GM12878 (cell line): ENCODE data around the gene CLASP1. TPM values are rescaled to one million over a fixed set of nuclear protein-coding genes. Genes with fewer than 3 reads are reported as not detected.

Experiments used
- ATAC-seq: fragments of 200-7000 bp; cut with Tn5 transposase; 3 replicates; pipeline ENCODE4 v1.9.1; 2020; ENCODE audit warnings: mild to moderate bottlenecking, moderate library complexity
- BruUV-seq: library from RNA; stranded (reverse); fragments of 400-500 nt; replicated peaks from 2 replicates; lab custom pipeline; 2021; lab: Mats Ljungman, UMichigan
- CTCF ChIA-PET: fragments of 300-600 bp; sonication (Branson Sonifier 250); formaldehyde crosslinking; extraction: SDS; loops from one replicate; lab custom pipeline; 2021; ENCODE audit warnings: inconsistent platforms; lab: Yijun Ruan, JAX
- POLR2A ChIA-PET: fragments of 350-600 bp; formaldehyde crosslinking; extraction: SDS; loops from one replicate; lab custom pipeline; 2021; ENCODE audit warnings: inconsistent platforms; lab: Charles Lee
- RAD21 ChIA-PET: fragments of 300-600 bp; sonication (Branson Sonifier 250); formaldehyde crosslinking; loops from one replicate; lab custom pipeline; 2023; ENCODE audit warnings: antibody characterized with exemption; ENCODE audit not compliant: unreplicated experiment; lab: Charles Lee
- SMC1A ChIA-PET: fragments of 300-600 bp; sonication (Branson Sonifier 250); formaldehyde crosslinking; loops from one replicate; lab custom pipeline; 2023; ENCODE audit not compliant: unreplicated experiment, uncharacterized antibody; lab: Charles Lee
- DNase-seq: peaks from one replicate; pipeline ENCODE4 v3.0.0-alpha.2; 2011; ENCODE audit warnings: low read depth, low spot score
- FAIRE-seq: peaks from 3 replicates; lab custom pipeline; 2011; peaks lifted over from hg19 to GRCh38; lab: Jason Lieb, UNC
- H2AFZ ChIP-seq: 2 replicates; pipeline ENCODE4 v1.6.0; 2011; ENCODE audit warnings: low read depth, low read length, control low read depth; ENCODE audit not compliant: control insufficient read depth
- H3K27ac ChIP-seq: 2 replicates; pipeline ENCODE4 v1.5.1; 2011; ENCODE audit warnings: control low read depth; ENCODE audit not compliant: control insufficient read depth, insufficient read depth
- H3K27me3 ChIP-seq, 2 experiments: replicated peaks in 1 of 2; 2 replicates each; pipeline versions ENCODE4 v1.6.0 to v1.6.1; 2011; ENCODE audit warnings: low read length in 1 of 2; ENCODE audit not compliant: control insufficient read depth in 2 of 2, insufficient read depth in 2 of 2
- H3K36me3 ChIP-seq, 2 experiments: 2 replicates each; pipeline ENCODE4 v1.5.1; 2011; ENCODE audit warnings: low read length in 1 of 2; ENCODE audit not compliant: control insufficient read depth in 2 of 2, insufficient read depth in 2 of 2
- H3K4me1 ChIP-seq: 2 replicates; pipeline ENCODE4 v1.6.1; 2011; ENCODE audit warnings: mild to moderate bottlenecking, low read length, moderate library complexity, mixed read lengths; ENCODE audit not compliant: control insufficient read depth, insufficient read depth
- H3K4me2 ChIP-seq: 2 replicates; pipeline ENCODE4 v1.6.0; 2011; ENCODE audit warnings: control low read depth; ENCODE audit not compliant: control insufficient read depth, insufficient read depth
- H3K4me3 ChIP-seq: fragments of 200-600 bp; sonication (generic); 2 replicates; pipeline ENCODE4 v1.5.1; 2016
- H3K79me2 ChIP-seq: 2 replicates; pipeline ENCODE4 v1.6.0; 2011; ENCODE audit warnings: low read length; ENCODE audit not compliant: control insufficient read depth, insufficient read depth
- H3K9ac ChIP-seq: 2 replicates; pipeline ENCODE4 v1.8.0; 2011; ENCODE audit warnings: low read length, control low read depth, mixed read lengths; ENCODE audit not compliant: control insufficient read depth, insufficient read depth
- H3K9me3 ChIP-seq: replicated peaks from 3 replicates; pipeline ENCODE4 v1.5.1; 2011; ENCODE audit warnings: mild to moderate bottlenecking, low read length; ENCODE audit not compliant: control insufficient read depth, insufficient read depth
- H4K20me1 ChIP-seq: 2 replicates; pipeline ENCODE4 v1.6.0; 2011; ENCODE audit not compliant: control insufficient read depth, insufficient read depth
- BMI1 ChIP-seq: fragments of 450-650 bp; IDR thresholded peaks from 2 replicates; pipeline ENCODE4 v1.6.1; 2016; ENCODE audit warnings: mild to moderate bottlenecking, moderate library complexity, borderline replicate concordance
- IKZF2 ChIP-seq, 2 experiments: fragments of 450-650 bp; IDR thresholded peaks; 2 replicates each; pipeline ENCODE4 v1.6.1; 2017; ENCODE audit warnings: mild to moderate bottlenecking in 2 of 2, moderate library complexity in 2 of 2
- MTA3 ChIP-seq: IDR thresholded peaks from 2 replicates; pipeline ENCODE4 v1.6.1; 2012; ENCODE audit warnings: low read length, inconsistent platforms, borderline replicate concordance
- NBN ChIP-seq: fragments of 450-650 bp; IDR thresholded peaks from 2 replicates; pipeline ENCODE4 v1.6.1; 2016
- SMAD5 ChIP-seq: IDR thresholded peaks from 2 replicates; pipeline ENCODE4 v1.6.1; 2016; ENCODE audit warnings: antibody characterized with exemption, low read depth
- SMC3 ChIP-seq: IDR thresholded peaks from 2 replicates; pipeline ENCODE4 v1.6.1; 2011; ENCODE audit warnings: low read length, improper control_type of control experiment, borderline replicate concordance
- STAT3 ChIP-seq: IDR thresholded peaks from 2 replicates; pipeline ENCODE4 v1.6.1; 2011; ENCODE audit warnings: low read depth, low read length, improper control_type of control experiment
- TARDBP ChIP-seq: IDR thresholded peaks from 2 replicates; pipeline ENCODE4 v1.6.1; 2016; ENCODE audit warnings: borderline replicate concordance
- WRNIP1 ChIP-seq: IDR thresholded peaks from 2 replicates; pipeline ENCODE4 v1.6.1; 2011; ENCODE audit warnings: low read depth, low read length, improper control_type of control experiment, borderline replicate concordance
- ZBTB33 ChIP-seq: fragments of 450-650 bp; IDR thresholded peaks from 2 replicates; pipeline ENCODE4 v1.6.1; 2017; ENCODE audit warnings: mild to moderate bottlenecking
- WGBS: methylation state at CpG from one replicate; pipeline ENCODE4 v1.1.6; 2016; ENCODE audit warnings: low lambda C conversion rate; ENCODE audit not compliant: insufficient replicate concordance, insufficient coverage; ENCODE audit errors: missing lambda C conversion rate; 5-methylcytosine and 5-hydroxymethylcytosine counted together
- in situ Hi-C: fragments of 300-500 bp; cut with MboI; formaldehyde crosslinking; loops from 9 replicates; pipeline ENCODE4 v1.14.3; 2018; ENCODE audit warnings: mixed read lengths
- intact Hi-C: fragments of 100-400 bp; cut with micrococcal nuclease; formaldehyde crosslinking; loops from one replicate; pipeline ENCODE4 v1.14.2; 2022; ENCODE audit not compliant: unreplicated experiment
- polyA plus RNA-seq, 11 experiments: library from polyadenylated mRNA; depleted of rRNA in 4 of 11; unstranded in 6 of 11; stranded (reverse) in 5 of 11; fragments of >200 nt; fragmentation: Nextera tagmentation in 4 of 11; fragmentation: Illumina TruSeq in 1 of 11; extraction: Ambion mirVana in 4 of 11; extraction: Trizol in 1 of 11; gene quantifications; 1 replicate in 1 of 11; 2 replicates in 10 of 11; pipeline versions ENCODE4 v1.2.1 to v1.2.3, GENCODE V29; 2011 to 2016; ENCODE audit warnings: inconsistent platforms in 2 of 11, missing spikeins in 2 of 11, low read depth in 1 of 11
- total RNA-seq, 4 experiments: library from RNA; depleted of rRNA in 3 of 4; stranded (reverse); fragments of >200 nt in 3 of 4; fragmentation: Illumina TruSeq in 1 of 4; extraction: Trizol in 1 of 4; gene quantifications; 2 replicates each; pipeline versions ENCODE4 v1.2.1 to v1.2.3, GENCODE V29; 2013 to 2021
- TF ChIP-seq, protein P1 (sequence below): fragments of 450-650 bp; IDR thresholded peaks from 2 replicates; pipeline ENCODE4 v1.6.1; 2016; ENCODE audit warnings: mild to moderate bottlenecking
- TF ChIP-seq, protein P2 (sequence below): IDR thresholded peaks from 2 replicates; pipeline ENCODE4 v1.6.1; 2011; ENCODE audit warnings: mild to moderate bottlenecking, low read depth, low read length, moderate library complexity; ENCODE audit not compliant: insufficient replicate concordance
- TF ChIP-seq, protein P3 (sequence below): IDR thresholded peaks from 2 replicates; pipeline ENCODE4 v1.6.1; 2012; ENCODE audit warnings: low read depth, low read length, improper control_type of control experiment
- TF ChIP-seq, protein P4 (sequence below): fragments of 450-650 bp; IDR thresholded peaks from 2 replicates; pipeline ENCODE4 v1.6.1; 2014; ENCODE audit warnings: mild to moderate bottlenecking

Gene CLASP1
- total and polyA plus RNA-seq, 10 of the 15 experiments (the other 5 are each of a cell fraction or from before 2014, with no cell fraction given) = 1.4 to 62.4 (median 32.9) TPM

- RAD21 ChIA-PET = no interaction called here
- intact Hi-C loops = no loop called here
- CTCF ChIA-PET = no interaction called here
- Histone ChIP-seq H3K27me3 (no peaks in the 10 kb centered on the region), H3K9ac (no peak overlapping the region), H3K79me2 (peaks cover 30% of the 10 kb centered on the region), H3K4me3 (no peak overlapping the region), H2AFZ (no peak overlapping the region), H3K4me1 (no peaks in the 10 kb centered on the region), H3K9me3 (no peaks in the 10 kb centered on the region), H3K4me2 (no peak overlapping the region), H4K20me1 (no peaks in the 10 kb centered on the region), H3K27ac (no peak overlapping the region), H3K36me3 (no peaks in the 10 kb centered on the region; a peak in 1 of 4 replicates)
- POLR2A ChIA-PET = interaction anchor here (0.5 to 1.0 kb wide), 3 partner anchors 8 to 19 kb away, joined by 3 to 5 read pairs (median 4); no protein-coding TSS in a partner anchor
- SMC1A ChIA-PET = no interaction called here
- in situ Hi-C loops = no loop called here
- TSS peak; percentile 18 for BruUV-seq
- WGBS = 98% methylated on average over 3 of the region's 3 CpGs
- FAIRE-seq (no peak), DNase-seq (no peak), ATAC-seq (no peak)
- TF ChIP-seq ZBTB33 (no peak), NBN (no peak), BMI1 (no peak), STAT3 (no peak), IKZF2 (IDR thresholded peaks at IDR 0.05) (no peak), MTA3 (no peak), SMC3 (no peak), SMAD5 (no peak), TARDBP (no peak), WRNIP1 (no peak)
- TF ChIP-seq, protein P1, sequence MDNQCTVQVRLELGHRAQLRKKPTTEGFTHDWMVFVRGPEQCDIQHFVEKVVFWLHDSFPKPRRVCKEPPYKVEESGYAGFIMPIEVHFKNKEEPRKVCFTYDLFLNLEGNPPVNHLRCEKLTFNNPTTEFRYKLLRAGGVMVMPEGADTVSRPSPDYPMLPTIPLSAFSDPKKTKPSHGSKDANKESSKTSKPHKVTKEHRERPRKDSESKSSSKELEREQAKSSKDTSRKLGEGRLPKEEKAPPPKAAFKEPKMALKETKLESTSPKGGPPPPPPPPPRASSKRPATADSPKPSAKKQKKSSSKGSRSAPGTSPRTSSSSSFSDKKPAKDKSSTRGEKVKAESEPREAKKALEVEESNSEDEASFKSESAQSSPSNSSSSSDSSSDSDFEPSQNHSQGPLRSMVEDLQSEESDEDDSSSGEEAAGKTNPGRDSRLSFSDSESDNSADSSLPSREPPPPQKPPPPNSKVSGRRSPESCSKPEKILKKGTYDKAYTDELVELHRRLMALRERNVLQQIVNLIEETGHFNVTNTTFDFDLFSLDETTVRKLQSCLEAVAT = no peak
- TF ChIP-seq, protein P2, sequence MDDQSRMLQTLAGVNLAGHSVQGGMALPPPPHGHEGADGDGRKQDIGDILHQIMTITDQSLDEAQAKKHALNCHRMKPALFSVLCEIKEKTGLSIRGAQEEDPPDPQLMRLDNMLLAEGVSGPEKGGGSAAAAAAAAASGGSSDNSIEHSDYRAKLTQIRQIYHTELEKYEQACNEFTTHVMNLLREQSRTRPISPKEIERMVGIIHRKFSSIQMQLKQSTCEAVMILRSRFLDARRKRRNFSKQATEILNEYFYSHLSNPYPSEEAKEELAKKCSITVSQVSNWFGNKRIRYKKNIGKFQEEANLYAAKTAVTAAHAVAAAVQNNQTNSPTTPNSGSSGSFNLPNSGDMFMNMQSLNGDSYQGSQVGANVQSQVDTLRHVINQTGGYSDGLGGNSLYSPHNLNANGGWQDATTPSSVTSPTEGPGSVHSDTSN = no peak
- TF ChIP-seq, protein P3, sequence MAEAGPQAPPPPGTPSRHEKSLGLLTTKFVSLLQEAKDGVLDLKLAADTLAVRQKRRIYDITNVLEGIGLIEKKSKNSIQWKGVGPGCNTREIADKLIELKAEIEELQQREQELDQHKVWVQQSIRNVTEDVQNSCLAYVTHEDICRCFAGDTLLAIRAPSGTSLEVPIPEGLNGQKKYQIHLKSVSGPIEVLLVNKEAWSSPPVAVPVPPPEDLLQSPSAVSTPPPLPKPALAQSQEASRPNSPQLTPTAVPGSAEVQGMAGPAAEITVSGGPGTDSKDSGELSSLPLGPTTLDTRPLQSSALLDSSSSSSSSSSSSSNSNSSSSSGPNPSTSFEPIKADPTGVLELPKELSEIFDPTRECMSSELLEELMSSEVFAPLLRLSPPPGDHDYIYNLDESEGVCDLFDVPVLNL = no peak
- TF ChIP-seq, protein P4, sequence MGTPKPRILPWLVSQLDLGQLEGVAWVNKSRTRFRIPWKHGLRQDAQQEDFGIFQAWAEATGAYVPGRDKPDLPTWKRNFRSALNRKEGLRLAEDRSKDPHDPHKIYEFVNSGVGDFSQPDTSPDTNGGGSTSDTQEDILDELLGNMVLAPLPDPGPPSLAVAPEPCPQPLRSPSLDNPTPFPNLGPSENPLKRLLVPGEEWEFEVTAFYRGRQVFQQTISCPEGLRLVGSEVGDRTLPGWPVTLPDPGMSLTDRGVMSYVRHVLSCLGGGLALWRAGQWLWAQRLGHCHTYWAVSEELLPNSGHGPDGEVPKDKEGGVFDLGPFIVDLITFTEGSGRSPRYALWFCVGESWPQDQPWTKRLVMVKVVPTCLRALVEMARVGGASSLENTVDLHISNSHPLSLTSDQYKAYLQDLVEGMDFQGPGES = no peak
These were observed 70.0 kb downstream of the CLASP1 start for GRCh38 chr2:121579309-121579708.
